IPS-15b (cell line): ENCODE data around the gene ABCA10.

Experiments
- H3K27me3 ChIP-seq: one replicate; pipeline ENCODE4 v1.6.1; 2013; ENCODE audit warnings: low read length; ENCODE audit not compliant: control insufficient read depth, insufficient read depth
- H3K36me3 ChIP-seq: one replicate; pipeline ENCODE4 v1.6.1; 2013; ENCODE audit warnings: low read length; ENCODE audit not compliant: control insufficient read depth, insufficient read depth
- H3K4me1 ChIP-seq: one replicate; pipeline ENCODE4 v1.6.1; 2013; ENCODE audit warnings: mild to moderate bottlenecking, low read length; ENCODE audit not compliant: control insufficient read depth, insufficient read depth
- H3K4me3 ChIP-seq: one replicate; pipeline ENCODE4 v1.5.1; 2013; ENCODE audit warnings: low read depth, low read length
- H3K9ac ChIP-seq: one replicate; pipeline ENCODE4 v1.6.1; 2013; ENCODE audit warnings: low read depth, mild to moderate bottlenecking, low read length
- H3K9me3 ChIP-seq: one replicate; pipeline ENCODE4 v1.6.1; 2013; ENCODE audit warnings: mild to moderate bottlenecking, low read length; ENCODE audit not compliant: control insufficient read depth, insufficient read depth

ABCA10 gene

GRCh38 chr17:69117855-69118784, 110.5 kb downstream of the ABCA10 start:
- Histone ChIP-seq H3K4me1 (no peaks in the 10 kb centered on the region), H3K9ac (no peak overlapping the region), H3K27me3 (no peaks in the 10 kb centered on the region), H3K4me3 (no peak overlapping the region), H3K36me3 (no peaks in the 10 kb centered on the region), H3K9me3 (no peaks in the 10 kb centered on the region)

- H3K36me3 ChIP-seq, result no peaks in the 10 kb centered on the region
- no peak overlapping the region for H3K4me3 ChIP-seq
- H3K9me3 ChIP-seq, result no peaks in the 10 kb centered on the region
- H3K27me3 ChIP-seq, result no peaks in the 10 kb centered on the region
- H3K9ac ChIP-seq, result no peak overlapping the region
- no peaks in the 10 kb centered on the region for H3K4me1 ChIP-seq
Measured at GRCh38 chr17:69111794-69112193, 116.8 kb downstream of the ABCA10 start.

- no peak overlapping the region for H3K4me3 ChIP-seq
- no peaks in the 10 kb centered on the region for H3K4me1 ChIP-seq
- H3K9ac ChIP-seq, result no peak overlapping the region
- H3K9me3 ChIP-seq, result no peaks in the 10 kb centered on the region
- H3K36me3 ChIP-seq, result no peaks in the 10 kb centered on the region
- H3K27me3 ChIP-seq, result no peaks in the 10 kb centered on the region
Measured at GRCh38 chr17:69105907-69106730, 122.5 kb downstream of the ABCA10 start.

- H3K4me1 ChIP-seq, result no peaks in the 10 kb centered on the region
- H3K36me3 ChIP-seq, result no peaks in the 10 kb centered on the region
- H3K27me3 ChIP-seq, result no peaks in the 10 kb centered on the region
- no peak overlapping the region for H3K4me3 ChIP-seq
- H3K9ac ChIP-seq, result no peak overlapping the region
- no peaks in the 10 kb centered on the region for H3K9me3 ChIP-seq
Measured at GRCh38 chr17:69103557-69104233, 124.9 kb downstream of the ABCA10 start.

- H3K4me1 ChIP-seq, result no peaks in the 10 kb centered on the region
- H3K9ac ChIP-seq, result no peak overlapping the region
- H3K27me3 ChIP-seq, result no peaks in the 10 kb centered on the region
- no peaks in the 10 kb centered on the region for H3K9me3 ChIP-seq
- no peak overlapping the region for H3K4me3 ChIP-seq
- H3K36me3 ChIP-seq, result no peaks in the 10 kb centered on the region
Measured at GRCh38 chr17:69098625-69099024, 130.0 kb downstream of the ABCA10 start.
